Measurements from ENCODE around the gene KNOP1. TPM values are rescaled to one million over a fixed set of nuclear protein-coding genes. Genes with fewer than 3 reads are reported as not detected.

Gene KNOP1
- total and polyA plus RNA-seq, 2 of the 13 experiments (the other 11 are each of a cell fraction or from before 2014, with no cell fraction given), result 21.2 to 57.5 TPM

- FAIRE-seq (no peak), ATAC-seq (no peak), DNase-seq (ENCODE audit: low spot score) (no peak)
- 85% methylated on average over 6 of the region's 6 CpGs for WGBS (ENCODE audit: low lambda C conversion rate)
- H2AFZ ChIP-seq (ENCODE audit: low read length), result no peak overlapping the region
- no peak overlapping the region for H3K4me2 ChIP-seq (ENCODE audit: low read depth, low read length)
- H3K36me3 ChIP-seq (replicated peaks in 1 of 2; ENCODE audit: control insufficient read depth in 1 of 2, insufficient read depth in 2 of 2, low read length in 2 of 2), result no peaks in the 10 kb centered on the region
- no peaks in the 10 kb centered on the region for H3K27me3 ChIP-seq (ENCODE audit: control insufficient read depth in 1 of 2, insufficient read depth in 2 of 2, low read length in 2 of 2)
- CTCF ChIA-PET (ENCODE audit: low intra/inter-chr PET ratio, low total read pairs), result no interaction called here
- in situ Hi-C loops (cut with HindIII; ENCODE audit: extremely low pct_ligation_motif_present, low pct_unique_long_range_greater_than_20kb), result no loop called here
- no peaks in the 10 kb centered on the region for H4K20me1 ChIP-seq (ENCODE audit: insufficient read depth, low read length)
- POLR2A ChIA-PET, result no interaction called here
- no peaks in the 10 kb centered on the region; the same call in 1 of the 2 replicates for H3K9me3 ChIP-seq (ENCODE audit: low read length)
- no peak overlapping the region for H3K27ac ChIP-seq (ENCODE audit: extremely low read length, insufficient read depth, low read length)
- no TSS peak for BruUV-seq (replicated peaks)
- intact Hi-C loops (cut with micrococcal nuclease; ENCODE audit: unreplicated experiment), result no loop called here
- no peaks in the 10 kb centered on the region for H3K79me2 ChIP-seq (ENCODE audit: insufficient read depth, low read length)
- no peaks in the 10 kb centered on the region for H3K4me1 ChIP-seq (ENCODE audit: insufficient read depth, low read length)
- no peak overlapping the region for H3K9ac ChIP-seq (ENCODE audit: insufficient read depth, low read depth, low read length)
- no peak overlapping the region for H3K4me3 ChIP-seq (replicated peaks in 1 of 3; ENCODE audit: insufficient read depth in 1 of 3, low read depth in 2 of 3, low read length in 3 of 3)
- TF ChIP-seq ZXDC (CRISPR knock-in tag; IDR thresholded peaks at IDR 0.05), result no peak
- TF ChIP-seq SNAI1 (CRISPR knock-in tag; IDR thresholded peaks at IDR 0.05; ENCODE audit: borderline replicate concordance), result no peak
- TF ChIP-seq ZBTB44 (CRISPR knock-in tag; IDR thresholded peaks at IDR 0.05), result no peak
- no peak for TF ChIP-seq JUN (CRISPR knock-in tag; IDR thresholded peaks at IDR 0.05)
- no peak for TF ChIP-seq ZNF580 (CRISPR knock-in tag; IDR thresholded peaks at IDR 0.05; ENCODE audit: borderline replicate concordance, low read depth)
- TF ChIP-seq ZNF468 (CRISPR knock-in tag; IDR thresholded peaks at IDR 0.05), result no peak
- TF ChIP-seq PREB (CRISPR knock-in tag; IDR thresholded peaks at IDR 0.05), result no peak
- TF ChIP-seq YY1 (IDR thresholded peaks at IDR 0.05; ENCODE audit: insufficient read depth, insufficient replicate concordance, low read depth, low read length), result no peak
- TF ChIP-seq TEAD3 (CRISPR knock-in tag; optimal IDR thresholded peaks at IDR 0.05; ENCODE audit: borderline replicate concordance), result no peak
- TF ChIP-seq ZNF777 (CRISPR knock-in tag; IDR thresholded peaks at IDR 0.05), result no peak
- no peak for TF ChIP-seq ISX (CRISPR knock-in tag; conservative IDR thresholded peaks at IDR 0.05)
- TF ChIP-seq ZNF724P (CRISPR knock-in tag; IDR thresholded peaks at IDR 0.05; ENCODE audit: borderline replicate concordance), result no peak
- no peak for TF ChIP-seq PAWR (CRISPR knock-in tag; IDR thresholded peaks at IDR 0.05; ENCODE audit: borderline replicate concordance)
- TF ChIP-seq FOXK1 (CRISPR knock-in tag; IDR thresholded peaks at IDR 0.05; ENCODE audit: borderline replicate concordance, low read depth), result no peak
- no peak for TF ChIP-seq HOXA3 (CRISPR knock-in tag; IDR thresholded peaks at IDR 0.05)
- no peak for TF ChIP-seq ZNF143 (CRISPR knock-in tag; IDR thresholded peaks at IDR 0.05)
- TF ChIP-seq AKAP8 (CRISPR knock-in tag; IDR thresholded peaks at IDR 0.05), result no peak
These were observed 48.0 kb upstream of the KNOP1 start for GRCh38 chr16:19765860-19766553.

Measured in HepG2 (cell line).